Tibial nerve (tissue), 4 donors: Measurements from ENCODE around the gene GPC6. TPM values are rescaled to one million over a fixed set of nuclear protein-coding genes. Genes with fewer than 3 reads are reported as not detected.

Source experiments
- DNase-seq, 2 donors: peaks; one replicate each; pipeline ENCODE4 v3.0.0-alpha.2; 2019; ENCODE audit warnings: low spot score in 2 of 2
- H3K27ac ChIP-seq, 4 donors: fragments of 200-600 bp; sonication (generic) in 3 of 4; one replicate each; pipeline ENCODE4 v1.5.1; 2017 to 2019; ENCODE audit warnings: mild to moderate bottlenecking in 1 of 4
- H3K27me3 ChIP-seq, 2 donors: fragments of 200-600 bp; sonication (generic) in 1 of 2; one replicate each; pipeline versions ENCODE4 v1.5.1 to v1.6.0; 2017 to 2019
- H3K36me3 ChIP-seq, 3 donors: fragments of 200-600 bp; sonication (generic); one replicate each; pipeline ENCODE4 v1.5.1; 2018 to 2019
- H3K4me1 ChIP-seq, 4 donors: fragments of 200-600 bp; sonication (generic) in 3 of 4; one replicate each; pipeline ENCODE4 v1.5.1; 2017 to 2019
- H3K4me3 ChIP-seq, 4 donors: fragments of 200-600 bp; sonication (generic) in 3 of 4; one replicate each; pipeline ENCODE4 v1.5.1; 2017 to 2019; ENCODE audit warnings: mild to moderate bottlenecking in 1 of 4, moderate library complexity in 1 of 4
- H3K9me3 ChIP-seq, 4 donors: fragments of 200-600 bp; sonication (generic) in 3 of 4; one replicate each; pipeline ENCODE4 v1.5.1; 2017 to 2019
- EP300 ChIP-seq, 2 donors: sonication (generic); formaldehyde crosslinking; IDR thresholded peaks; one replicate each; pipeline ENCODE4 v1.6.1; 2017; ENCODE audit warnings: antibody characterized with exemption in 2 of 2, mild to moderate bottlenecking in 1 of 2
- POLR2A ChIP-seq, 2 donors: fragments of 450-650 bp; IDR thresholded peaks; one replicate each; pipeline ENCODE4 v1.6.1; 2017; ENCODE audit warnings: antibody characterized with exemption in 2 of 2, mild to moderate bottlenecking in 2 of 2, moderate library complexity in 2 of 2
- WGBS, 2 donors: methylation state at CpG; one replicate each; pipeline ENCODE4 v1.1.5; 2018; 5-methylcytosine and 5-hydroxymethylcytosine counted together
- total RNA-seq, 4 donors: library from RNA; depleted of rRNA; stranded (reverse); fragments of >200 nt; gene quantifications; one replicate each; pipeline ENCODE4 v1.1.0, GENCODE V29; 2016
- TF ChIP-seq, protein P1 (sequence below), 5 experiments: fragments of 200-600 bp in 3 of 5; fragments of 450-650 bp in 2 of 5; sonication (generic) in 3 of 5; IDR thresholded peaks; one replicate each; pipeline ENCODE4 v1.5.1; 2016 to 2019; ENCODE audit warnings: antibody characterized with exemption in 5 of 5, mild to moderate bottlenecking in 3 of 5, moderate library complexity in 2 of 5

The GPC6 gene
- total RNA-seq, 4 donors from 2014 or later: 21.9 to 39.5 (median 29.8) TPM

DNA sequence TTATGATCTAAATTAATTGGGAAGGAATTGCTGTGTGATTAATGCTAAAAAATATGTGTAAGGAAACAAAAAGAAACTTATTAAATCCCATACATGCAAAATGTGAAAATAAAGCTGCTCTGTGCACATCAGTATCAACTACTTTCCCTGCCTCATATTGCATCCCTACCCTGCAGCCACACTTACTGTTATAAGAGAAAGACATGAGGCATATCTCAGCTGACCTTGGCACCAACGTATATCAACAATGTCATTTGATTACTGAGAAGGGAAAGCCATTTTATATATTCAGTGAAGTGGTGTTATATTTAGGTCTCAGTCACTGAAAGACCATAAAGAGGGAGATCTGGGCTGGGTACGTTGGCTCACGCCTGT lies 585.1 kb downstream of the GPC6 start:
- WGBS, 2 donors: 76 to 82% methylated on average over 3 of the region's 3 CpGs
- no peaks in the 10 kb centered on the region for H3K9me3 ChIP-seq
- H3K27me3 ChIP-seq: no peaks in the 10 kb centered on the region
- no peak overlapping the region for H3K4me3 ChIP-seq
- no peaks in the 10 kb centered on the region for H3K4me1 ChIP-seq
- TF ChIP-seq EP300 (IDR thresholded peaks at IDR 0.05): no peak
- TF ChIP-seq, protein P1, sequence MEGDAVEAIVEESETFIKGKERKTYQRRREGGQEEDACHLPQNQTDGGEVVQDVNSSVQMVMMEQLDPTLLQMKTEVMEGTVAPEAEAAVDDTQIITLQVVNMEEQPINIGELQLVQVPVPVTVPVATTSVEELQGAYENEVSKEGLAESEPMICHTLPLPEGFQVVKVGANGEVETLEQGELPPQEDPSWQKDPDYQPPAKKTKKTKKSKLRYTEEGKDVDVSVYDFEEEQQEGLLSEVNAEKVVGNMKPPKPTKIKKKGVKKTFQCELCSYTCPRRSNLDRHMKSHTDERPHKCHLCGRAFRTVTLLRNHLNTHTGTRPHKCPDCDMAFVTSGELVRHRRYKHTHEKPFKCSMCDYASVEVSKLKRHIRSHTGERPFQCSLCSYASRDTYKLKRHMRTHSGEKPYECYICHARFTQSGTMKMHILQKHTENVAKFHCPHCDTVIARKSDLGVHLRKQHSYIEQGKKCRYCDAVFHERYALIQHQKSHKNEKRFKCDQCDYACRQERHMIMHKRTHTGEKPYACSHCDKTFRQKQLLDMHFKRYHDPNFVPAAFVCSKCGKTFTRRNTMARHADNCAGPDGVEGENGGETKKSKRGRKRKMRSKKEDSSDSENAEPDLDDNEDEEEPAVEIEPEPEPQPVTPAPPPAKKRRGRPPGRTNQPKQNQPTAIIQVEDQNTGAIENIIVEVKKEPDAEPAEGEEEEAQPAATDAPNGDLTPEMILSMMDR (IDR thresholded peaks at IDR 0.05): no peak
- TF ChIP-seq POLR2A (IDR thresholded peaks at IDR 0.05): no peak
- no peaks in the 10 kb centered on the region for H3K36me3 ChIP-seq
- H3K27ac ChIP-seq: no peak overlapping the region
- no peak for DNase-seq

DNA sequence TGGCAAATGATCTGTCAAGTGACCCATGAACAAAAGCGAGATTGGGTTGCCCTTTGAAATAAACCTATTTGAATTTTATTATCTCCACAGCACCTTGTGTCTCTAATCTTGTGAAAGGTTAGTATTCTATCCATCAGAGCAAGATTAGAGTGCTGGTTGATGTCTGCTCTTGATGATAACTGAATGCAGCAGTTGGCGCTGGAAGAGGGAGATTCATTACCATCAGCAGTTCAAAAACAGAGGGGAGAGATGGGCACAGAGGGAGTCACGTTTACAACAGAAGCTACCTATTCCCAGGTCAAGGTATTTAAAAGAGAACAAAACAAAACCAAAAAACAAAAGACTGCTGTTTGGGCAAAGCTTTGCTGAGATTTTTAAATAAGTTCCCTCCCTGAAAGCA lies 588.1 kb downstream of the GPC6 start:
- Histone ChIP-seq H3K9me3 (no peaks in the 10 kb centered on the region), H3K4me1 (no peaks in the 10 kb centered on the region), H3K27me3 (no peaks in the 10 kb centered on the region), H3K4me3 (no peak overlapping the region), H3K36me3 (no peaks in the 10 kb centered on the region), H3K27ac (no peak overlapping the region)
- TF ChIP-seq EP300 (IDR thresholded peaks at IDR 0.05) (no peak), POLR2A (IDR thresholded peaks at IDR 0.05) (no peak)
- TF ChIP-seq, protein P1 (IDR thresholded peaks at IDR 0.05): no peak
- WGBS, 2 donors: 76 to 78% methylated on average over 3 of the region's 3 CpGs
- no peak for DNase-seq

GRCh38 chr13:93818345-93818744 lies 591.7 kb downstream of the GPC6 start:
- H3K27ac ChIP-seq: no peak overlapping the region
- TF ChIP-seq, protein P1 (IDR thresholded peaks at IDR 0.05): no peak
- TF ChIP-seq POLR2A (IDR thresholded peaks at IDR 0.05): no peak
- no peak for TF ChIP-seq EP300 (IDR thresholded peaks at IDR 0.05)
- H3K4me3 ChIP-seq: no peak overlapping the region
- WGBS, 2 donors: 92 to 93% methylated on average over 3 of the region's 3 CpGs
- no peaks in the 10 kb centered on the region for H3K27me3 ChIP-seq
- no peaks in the 10 kb centered on the region for H3K36me3 ChIP-seq
- no peaks in the 10 kb centered on the region for H3K4me1 ChIP-seq
- DNase-seq: no peak
- H3K9me3 ChIP-seq: no peaks in the 10 kb centered on the region

- Histone ChIP-seq H3K36me3 (no peaks in the 10 kb centered on the region), H3K9me3 (no peaks in the 10 kb centered on the region), H3K27ac (no peak overlapping the region), H3K4me1 (no peaks in the 10 kb centered on the region), H3K27me3 (no peaks in the 10 kb centered on the region), H3K4me3 (no peak overlapping the region)
- 78 to 80% methylated on average over 3 of the region's 3 CpGs for WGBS, 2 donors
- no peak for DNase-seq
- TF ChIP-seq, protein P1 (IDR thresholded peaks at IDR 0.05): no peak
- TF ChIP-seq EP300 (IDR thresholded peaks at IDR 0.05): no peak
- TF ChIP-seq POLR2A (IDR thresholded peaks at IDR 0.05): no peak
Observed at GRCh38 chr13:93819331-93819890, 592.8 kb downstream of the GPC6 start.

DNA sequence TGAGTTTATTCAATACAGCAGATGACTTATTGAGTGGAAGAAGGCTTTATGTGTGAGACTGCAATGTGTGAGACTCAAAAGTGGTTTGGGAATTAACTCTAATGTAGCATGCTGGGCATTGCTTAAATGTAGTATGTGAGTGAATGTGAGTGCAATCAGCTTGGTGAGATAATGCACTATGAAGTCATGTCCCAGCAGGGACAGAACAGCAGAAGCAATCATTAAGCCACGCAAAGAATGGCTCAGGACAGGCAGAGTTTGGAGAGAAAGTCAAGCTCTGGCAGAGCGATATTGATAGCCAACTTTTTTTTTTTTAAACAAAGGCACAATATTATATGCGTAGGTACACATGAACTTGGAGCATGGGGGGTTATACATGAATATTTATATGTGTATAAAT lies 597.7 kb downstream of the GPC6 start:
- Histone ChIP-seq H3K4me1 (no peaks in the 10 kb centered on the region), H3K9me3 (no peaks in the 10 kb centered on the region), H3K27ac (no peak overlapping the region), H3K4me3 (no peak overlapping the region), H3K27me3 (no peaks in the 10 kb centered on the region), H3K36me3 (no peaks in the 10 kb centered on the region)
- TF ChIP-seq, protein P1 (IDR thresholded peaks at IDR 0.05): no peak
- no peak for TF ChIP-seq EP300 (IDR thresholded peaks at IDR 0.05)
- TF ChIP-seq POLR2A (IDR thresholded peaks at IDR 0.05): no peak
- no peak for DNase-seq
- WGBS, 2 donors: 83% methylated on average over 3 of the region's 3 CpGs
